ENCODE data around the gene ICAM2. TPM values are rescaled to one million over a fixed set of nuclear protein-coding genes. Genes with fewer than 3 reads are reported as not detected.

The ICAM2 gene
- total and polyA plus RNA-seq, 2 donors from 2014 or later = 38.8 to 55.8 TPM

DNA sequence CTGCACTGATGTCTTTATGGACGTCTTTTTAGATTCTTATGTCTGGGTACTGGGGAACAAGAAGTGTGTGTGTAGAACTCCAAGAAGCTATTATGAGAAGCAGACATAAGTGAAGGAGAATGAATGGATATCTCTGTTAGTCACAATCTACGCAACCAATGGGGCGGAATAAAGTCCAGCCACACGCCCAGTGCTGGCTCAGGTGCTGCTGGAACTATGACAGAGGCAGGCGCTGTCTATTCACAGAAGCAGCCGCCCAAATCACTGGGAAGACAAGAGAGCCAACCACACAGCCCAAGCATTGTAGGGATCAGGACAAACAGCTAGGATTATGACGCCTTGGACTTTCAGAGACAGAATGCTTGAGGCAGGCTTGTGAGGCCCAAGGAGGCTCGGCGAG, 43.9 kb upstream of the ICAM2 start:
- Histone ChIP-seq H3K36me3 (ENCODE audit: control insufficient read depth in 2 of 3, insufficient read depth in 3 of 3, low read length in 3 of 3) (peaks cover 0 to 14% (median 13%) of the 10 kb centered on the region in 3 donors), H3K27ac (ENCODE audit: low read depth in 2 of 2, low read length in 2 of 2) (no peak overlapping the region), H3K9ac (ENCODE audit: low read length in 3 of 3) (no peak overlapping the region), H3K9me3 (ENCODE audit: control insufficient read depth in 2 of 3, insufficient read depth in 1 of 3, low read length in 3 of 3) (peaks cover 0 to 2% (median 0%) of the 10 kb centered on the region in 3 donors), H3K4me3 (ENCODE audit: low read length in 3 of 3) (no peak overlapping the region), H3K27me3 (ENCODE audit: control insufficient read depth, insufficient read depth, low read length) (no peaks in the 10 kb centered on the region), H3K4me1 (ENCODE audit: control insufficient read depth in 2 of 3, insufficient read depth in 2 of 3, low read depth in 1 of 3, low read length in 3 of 3) (peaks cover 0 to 2% (median 0%) of the 10 kb centered on the region in 3 donors)
- FAIRE-seq (no peak), DNase-seq (no peak)
- intact Hi-C loops (cut with DNase I) = loop anchor here (10.0 kb wide), 1 partner anchor 70 kb away; the partner anchor contains the start of gene ERN1
- TF ChIP-seq, protein P1, sequence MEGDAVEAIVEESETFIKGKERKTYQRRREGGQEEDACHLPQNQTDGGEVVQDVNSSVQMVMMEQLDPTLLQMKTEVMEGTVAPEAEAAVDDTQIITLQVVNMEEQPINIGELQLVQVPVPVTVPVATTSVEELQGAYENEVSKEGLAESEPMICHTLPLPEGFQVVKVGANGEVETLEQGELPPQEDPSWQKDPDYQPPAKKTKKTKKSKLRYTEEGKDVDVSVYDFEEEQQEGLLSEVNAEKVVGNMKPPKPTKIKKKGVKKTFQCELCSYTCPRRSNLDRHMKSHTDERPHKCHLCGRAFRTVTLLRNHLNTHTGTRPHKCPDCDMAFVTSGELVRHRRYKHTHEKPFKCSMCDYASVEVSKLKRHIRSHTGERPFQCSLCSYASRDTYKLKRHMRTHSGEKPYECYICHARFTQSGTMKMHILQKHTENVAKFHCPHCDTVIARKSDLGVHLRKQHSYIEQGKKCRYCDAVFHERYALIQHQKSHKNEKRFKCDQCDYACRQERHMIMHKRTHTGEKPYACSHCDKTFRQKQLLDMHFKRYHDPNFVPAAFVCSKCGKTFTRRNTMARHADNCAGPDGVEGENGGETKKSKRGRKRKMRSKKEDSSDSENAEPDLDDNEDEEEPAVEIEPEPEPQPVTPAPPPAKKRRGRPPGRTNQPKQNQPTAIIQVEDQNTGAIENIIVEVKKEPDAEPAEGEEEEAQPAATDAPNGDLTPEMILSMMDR (IDR thresholded peaks at IDR 0.05; ENCODE audit: borderline replicate concordance, extremely low read depth, insufficient read depth) = no peak

DNA sequence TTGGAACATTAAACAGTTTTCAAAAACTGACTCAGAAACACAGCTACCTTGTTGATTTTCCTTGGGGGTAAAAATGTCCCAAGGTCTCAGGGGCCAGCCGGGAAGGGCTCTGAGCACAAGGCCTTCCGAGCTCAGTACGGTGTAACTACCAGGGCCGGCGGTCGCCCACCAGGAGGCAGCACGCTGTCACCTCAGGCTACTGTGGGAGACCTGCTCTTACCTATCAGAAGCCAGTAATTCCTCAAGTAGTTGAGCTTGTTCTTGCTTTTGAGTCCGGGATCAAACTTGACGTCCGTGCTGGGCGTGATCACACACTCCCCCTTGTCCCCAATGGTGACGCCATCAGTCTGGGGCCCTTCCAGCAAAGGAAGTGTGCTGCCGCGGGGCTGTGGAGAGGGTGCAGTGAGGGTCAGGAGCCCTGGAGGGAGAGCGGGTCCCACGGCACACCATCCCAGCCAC, 43.4 kb upstream of the ICAM2 start:
- FAIRE-seq (no peak), DNase-seq (peak; percentile 68 to 84 (median 81))
- no peak overlapping the region for H3K4me3 ChIP-seq (ENCODE audit: low read length in 3 of 3)
- TF ChIP-seq, protein P1 (IDR thresholded peaks at IDR 0.05; ENCODE audit: borderline replicate concordance, extremely low read depth, insufficient read depth) = peak; percentile 53
- H3K27me3 ChIP-seq (ENCODE audit: control insufficient read depth, insufficient read depth, low read length) = no peaks in the 10 kb centered on the region
- H3K4me1 ChIP-seq (ENCODE audit: control insufficient read depth in 2 of 3, insufficient read depth in 2 of 3, low read depth in 1 of 3, low read length in 3 of 3) = peaks cover 0 to 2% (median 0%) of the 10 kb centered on the region in 3 donors
- intact Hi-C loops (cut with DNase I) = loop anchor here (10.0 kb wide), 1 partner anchor 71 kb away; the partner anchor contains the start of gene ERN1
- H3K36me3 ChIP-seq (ENCODE audit: control insufficient read depth in 2 of 3, insufficient read depth in 3 of 3, low read length in 3 of 3) = peaks cover 0 to 14% (median 9%) of the 10 kb centered on the region in 3 donors
- H3K9ac ChIP-seq (ENCODE audit: low read length in 3 of 3) = no peak overlapping the region
- H3K27ac ChIP-seq (ENCODE audit: low read depth in 2 of 2, low read length in 2 of 2) = no peak overlapping the region
- no peaks in the 10 kb centered on the region for H3K9me3 ChIP-seq (ENCODE audit: control insufficient read depth in 2 of 3, insufficient read depth in 1 of 3, low read length in 3 of 3)

- H3K27me3 ChIP-seq (ENCODE audit: control insufficient read depth, insufficient read depth, low read length) = no peaks in the 10 kb centered on the region
- peaks cover 0 to 2% (median 0%) of the 10 kb centered on the region in 3 donors for H3K4me1 ChIP-seq (ENCODE audit: control insufficient read depth in 2 of 3, insufficient read depth in 2 of 3, low read depth in 1 of 3, low read length in 3 of 3)
- FAIRE-seq (no peak), DNase-seq (no peak)
- intact Hi-C loops (cut with DNase I) = loop anchor here (10.0 kb wide), 1 partner anchor 72 kb away; the partner anchor contains the start of gene ERN1
- H3K9ac ChIP-seq (ENCODE audit: low read length in 3 of 3) = no peak overlapping the region
- no peak overlapping the region for H3K27ac ChIP-seq (ENCODE audit: low read depth in 2 of 2, low read length in 2 of 2)
- TF ChIP-seq, protein P1 (IDR thresholded peaks at IDR 0.05; ENCODE audit: borderline replicate concordance, extremely low read depth, insufficient read depth) = no peak
- peaks cover 0 to 10% (median 4%) of the 10 kb centered on the region in 3 donors for H3K36me3 ChIP-seq (ENCODE audit: control insufficient read depth in 2 of 3, insufficient read depth in 3 of 3, low read length in 3 of 3)
- no peak overlapping the region for H3K4me3 ChIP-seq (ENCODE audit: low read length in 3 of 3)
- H3K9me3 ChIP-seq (ENCODE audit: control insufficient read depth in 2 of 3, insufficient read depth in 1 of 3, low read length in 3 of 3) = no peaks in the 10 kb centered on the region
These were observed 42.7 kb upstream of the ICAM2 start for GRCh38 chr17:64063088-64063487.

Measured in kidney (tissue), 14 donors.